A549 (cell line): ENCODE data around the gene ATP11A. TPM values are rescaled to one million over a fixed set of nuclear protein-coding genes. Genes with fewer than 3 reads are reported as not detected.

Experiments
- ATAC-seq, 2 experiments: fragments of 200-7000 bp in 1 of 2; fragments of >200 bp in 1 of 2; cut with Nextera tagmentation in 1 of 2; cut with Tn5 transposase in 1 of 2; 3 replicates each; pipeline versions ENCODE4 v1.8.0 to v1.9.1; 2018 to 2020; ENCODE audit warnings: mild to moderate bottlenecking in 1 of 2, moderate library complexity in 1 of 2
- CTCF ChIA-PET: fragments of 300-600 bp; sonication (Branson Sonifier 250); formaldehyde crosslinking; extraction: SDS; loops from one replicate; lab custom pipeline; 2021; ENCODE audit warnings: antibody characterized with exemption, inconsistent platforms; lab: Yijun Ruan, JAX
- POLR2A ChIA-PET: fragments of 350-600 bp; formaldehyde crosslinking; extraction: SDS; loops from one replicate; lab custom pipeline; 2021; ENCODE audit warnings: antibody characterized with exemption, inconsistent platforms; lab: Yijun Ruan, JAX
- DNase-seq, 2 experiments: peaks; one replicate each; pipeline versions ENCODE4 v3.0.0 to v3.0.0-alpha.2; 2011 to 2016; ENCODE audit warnings: low read depth in 1 of 2, low spot score in 1 of 2
- FAIRE-seq: peaks from 2 replicates; lab custom pipeline; 2011; peaks lifted over from hg19 to GRCh38; lab: Jason Lieb, UNC
- H3K27ac ChIP-seq, 2 experiments: fragments of >200 bp; sonication (Bioruptor Twin); formaldehyde crosslinking; 3 replicates each; pipeline ENCODE4 v1.5.1; 2016 to 2017
- H3K4me1 ChIP-seq: fragments of >200 bp; sonication (Bioruptor Twin); formaldehyde crosslinking; 3 replicates; pipeline ENCODE4 v1.6.1; 2016
- H3K4me2 ChIP-seq: fragments of >200 bp; sonication (Bioruptor Twin); formaldehyde crosslinking; 3 replicates; pipeline ENCODE4 v1.6.1; 2016
- H3K4me3 ChIP-seq: fragments of >200 bp; sonication (Bioruptor Twin); formaldehyde crosslinking; 3 replicates; pipeline ENCODE4 v1.5.1; 2016
- H3K9me3 ChIP-seq: fragments of >200 bp; sonication (Bioruptor Twin); formaldehyde crosslinking; 3 replicates; pipeline ENCODE4 v1.6.1; 2016
- BCL3 ChIP-seq: fragments of >200 bp; sonication (Bioruptor Twin); formaldehyde crosslinking; IDR thresholded peaks from 3 replicates; pipeline ENCODE4 v1.6.1; 2016
- BHLHE40 ChIP-seq: IDR thresholded peaks from 2 replicates; pipeline ENCODE4 v1.6.1; 2012; ENCODE audit warnings: low read depth, low read length, inconsistent platforms
- CBX2 ChIP-seq: fragments of 200-600 bp; sonication (generic); IDR thresholded peaks from 2 replicates; pipeline ENCODE4 v1.6.1; 2016; ENCODE audit warnings: low read depth, mild to moderate bottlenecking, borderline replicate concordance
- CBX8 ChIP-seq: fragments of 200-600 bp; sonication (generic); IDR thresholded peaks from 2 replicates; pipeline ENCODE4 v1.6.1; 2016
- EP300 ChIP-seq, 2 experiments: fragments of >200 bp; sonication (Bioruptor Twin); formaldehyde crosslinking; IDR thresholded peaks; 2 replicates in 1 of 2; 3 replicates in 1 of 2; pipeline ENCODE4 v1.6.1; 2016 to 2017
- ESRRA ChIP-seq: fragments of 150-350 bp; IDR thresholded peaks from 2 replicates; pipeline ENCODE4 v1.6.1; 2014; ENCODE audit warnings: mild to moderate bottlenecking, low read length, borderline replicate concordance
- FOSB ChIP-seq: fragments of 250-450 bp; sonication (Bioruptor Pico); IDR thresholded peaks from 2 replicates; pipeline ENCODE4 v1.5.0; 2020; ENCODE audit warnings: mild to moderate bottlenecking, moderate library complexity
- HOXB5 ChIP-seq: fragments of 250-450 bp; sonication (Bioruptor Pico); IDR thresholded peaks from 2 replicates; pipeline ENCODE4 v1.5.0; 2020; ENCODE audit warnings: mild to moderate bottlenecking, moderate library complexity
- JUNB ChIP-seq: fragments of >200 bp; sonication (Bioruptor Twin); formaldehyde crosslinking; IDR thresholded peaks from 2 replicates; pipeline ENCODE4 v1.6.1; 2016
- KDM1A ChIP-seq: fragments of 200-600 bp; sonication (generic); IDR thresholded peaks from 2 replicates; pipeline ENCODE4 v1.6.1; 2016; ENCODE audit warnings: low read depth, mild to moderate bottlenecking
- MYC ChIP-seq: IDR thresholded peaks from 2 replicates; pipeline ENCODE4 v1.6.1; 2012; ENCODE audit warnings: mild to moderate bottlenecking, inconsistent platforms, low read length, improper control_type of control experiment, borderline replicate concordance
- NPAS2 ChIP-seq: fragments of 250-450 bp; sonication (Bioruptor Pico); IDR thresholded peaks from 2 replicates; pipeline ENCODE4 v1.8.0; 2022; ENCODE audit warnings: mild to moderate bottlenecking, moderate library complexity, borderline replicate concordance
- NR3C1 ChIP-seq: fragments of >200 bp; sonication (Bioruptor Twin); formaldehyde crosslinking; IDR thresholded peaks from 3 replicates; pipeline ENCODE4 v1.6.1; 2017
- RAD21 ChIP-seq, 2 experiments: fragments of >200 bp in 1 of 2; sonication (Bioruptor Twin) in 1 of 2; formaldehyde crosslinking in 1 of 2; IDR thresholded peaks in 1 of 2; conservative IDR thresholded peaks in 1 of 2; 2 replicates in 1 of 2; 3 replicates in 1 of 2; pipeline ENCODE4 v1.6.1; 2012 to 2018; ENCODE audit warnings: inconsistent platforms in 1 of 2
- REST ChIP-seq: fragments of 200-600 bp; sonication (generic); IDR thresholded peaks from 2 replicates; pipeline ENCODE4 v1.6.1; 2016; ENCODE audit warnings: antibody characterized with exemption, mild to moderate bottlenecking, moderate library complexity
- RFX5 ChIP-seq: fragments of 450-650 bp; IDR thresholded peaks from 2 replicates; pipeline ENCODE4 v1.7.1; 2014; ENCODE audit warnings: antibody characterized with exemption, mild to moderate bottlenecking, moderate library complexity
- RNF2 ChIP-seq: fragments of 200-600 bp; sonication (generic); IDR thresholded peaks from 2 replicates; pipeline ENCODE4 v1.6.1; 2016; ENCODE audit warnings: low read depth, mild to moderate bottlenecking, antibody characterized with exemption, moderate library complexity, borderline replicate concordance
- TFCP2L1 ChIP-seq: fragments of 250-450 bp; sonication (Bioruptor Pico); IDR thresholded peaks from 2 replicates; pipeline ENCODE4 v1.5.0; 2021; ENCODE audit warnings: mild to moderate bottlenecking
- TP53 ChIP-seq: fragments of 250-450 bp; sonication (Bioruptor Pico); IDR thresholded peaks from 2 replicates; pipeline ENCODE4 v1.5.0; 2021; ENCODE audit warnings: mild to moderate bottlenecking, moderate library complexity
- ZSCAN20 ChIP-seq: fragments of 250-450 bp; sonication (Bioruptor Pico); IDR thresholded peaks from 2 replicates; pipeline ENCODE4 v1.8.0; 2022; ENCODE audit warnings: mild to moderate bottlenecking, moderate library complexity
- WGBS: methylation state at CpG from one replicate; pipeline ENCODE4 v1.1.6; 2017; ENCODE audit errors: missing lambda C conversion rate; 5-methylcytosine and 5-hydroxymethylcytosine counted together
- polyA plus RNA-seq, 4 experiments: library from polyadenylated mRNA; depleted of rRNA in 3 of 4; stranded (reverse); fragments of >200 nt; fragmentation: RNase III in 1 of 4; extraction: RNeasy Plus Mini Kit Qiagen cat#74134 plus additional on column Dnase treatment in 1 of 4; gene quantifications; 2 replicates in 3 of 4; 3 replicates in 1 of 4; pipeline ENCODE4 v1.2.3, GENCODE V29; 2011 to 2017

Gene ATP11A
- polyA plus RNA-seq, 2 of the 4 experiments (the other 2 are of a cell fraction): 4.1 to 8.0 TPM

GRCh38 chr13:112752711-112753541, 63.1 kb downstream of the ATP11A start:
- TF ChIP-seq KDM1A: no peak
- no peak for TF ChIP-seq BCL3
- TF ChIP-seq FOSB (CRISPR knock-in tag): no peak
- no peak for TF ChIP-seq RFX5
- no peak for TF ChIP-seq JUNB
- TF ChIP-seq RNF2: no peak
- TF ChIP-seq MYC: no peak
- no peak for TF ChIP-seq NPAS2 (CRISPR knock-in tag)
- no peak for TF ChIP-seq RAD21 (conservative IDR thresholded peaks at IDR 0.05 in 1 of 2, IDR thresholded peaks at IDR 0.05 in 1 of 2)
- no peak for TF ChIP-seq BHLHE40
- no peak for TF ChIP-seq HOXB5
- no peak for TF ChIP-seq CBX8
- no peak for TF ChIP-seq REST
- no peak for TF ChIP-seq ESRRA
- no peak overlapping the region for H3K4me2 ChIP-seq
- ChIA-PET CTCF (interaction anchor here (1.2 kb wide), 1 partner anchor 15 kb away, joined by 3 read pairs; no protein-coding TSS in a partner anchor), POLR2A (no interaction called here)
- ATAC-seq (peak in 1 of 2 experiments; percentile 49; a peak in 2 of 6 replicates), DNase-seq (peak in 1 of 2 experiments; percentile 8), FAIRE-seq (no peak)
- 0 out of 3 replicates have a peak, but pooled peaks cover 2% of the 10 kb centered on the region for H3K4me1 ChIP-seq
- no peak overlapping the region for H3K27ac ChIP-seq
- no peak overlapping the region for H3K4me3 ChIP-seq
- H3K9me3 ChIP-seq: no peaks in the 10 kb centered on the region
- WGBS: 73% methylated on average over 19 of the region's 24 CpGs

- TF ChIP-seq TP53 (CRISPR knock-in tag) (no peak), NR3C1 (no peak), EP300 (IDR thresholded peaks at IDR 0.05) (no peak), CBX2 (no peak), ZSCAN20 (CRISPR knock-in tag) (no peak), TFCP2L1 (CRISPR knock-in tag) (no peak)
- POLR2A ChIA-PET: no interaction called here
- no peak overlapping the region for H3K4me3 ChIP-seq
- CTCF ChIA-PET: no interaction called here
- no peak overlapping the region for H3K27ac ChIP-seq
- ATAC-seq (no peak), DNase-seq (no peak), FAIRE-seq (no peak)
- H3K4me2 ChIP-seq: no peak overlapping the region
- 86% methylated on average over 7 of the region's 16 CpGs for WGBS
- H3K9me3 ChIP-seq: no peaks in the 10 kb centered on the region
- H3K4me1 ChIP-seq: 0 out of 3 replicates have a peak, but pooled peaks cover 2% of the 10 kb centered on the region
These were observed 64.0 kb downstream of the ATP11A start for GRCh38 chr13:112753833-112754232.
